Mucosa of stomach (tissue), 1 donor: ENCODE results near the gene EMD.

Source experiments
- H3K27me3 ChIP-seq: one replicate; pipeline ENCODE4 v1.7.0; 2013; ENCODE audit warnings: mild to moderate bottlenecking, low read length; ENCODE audit not compliant: control insufficient read depth, insufficient read depth
- H3K36me3 ChIP-seq: one replicate; pipeline ENCODE4 v1.7.0; 2013; ENCODE audit warnings: low read length; ENCODE audit not compliant: control insufficient read depth, insufficient read depth
- H3K4me1 ChIP-seq: one replicate; pipeline ENCODE4 v1.7.0; 2013; ENCODE audit warnings: mild to moderate bottlenecking, low read length; ENCODE audit not compliant: control insufficient read depth, insufficient read depth
- H3K4me3 ChIP-seq: one replicate; pipeline ENCODE4 v1.7.0; 2013; ENCODE audit warnings: low read length
- H3K9ac ChIP-seq: one replicate; pipeline ENCODE4 v1.7.0; 2013; ENCODE audit warnings: mild to moderate bottlenecking, low read length, moderate library complexity
- H3K9me3 ChIP-seq: one replicate; pipeline ENCODE4 v1.7.0; 2013; ENCODE audit warnings: mild to moderate bottlenecking, low read length, moderate library complexity; ENCODE audit not compliant: control insufficient read depth
- donor health status: Pancreatic carcinoma.

Gene EMD

DNA sequence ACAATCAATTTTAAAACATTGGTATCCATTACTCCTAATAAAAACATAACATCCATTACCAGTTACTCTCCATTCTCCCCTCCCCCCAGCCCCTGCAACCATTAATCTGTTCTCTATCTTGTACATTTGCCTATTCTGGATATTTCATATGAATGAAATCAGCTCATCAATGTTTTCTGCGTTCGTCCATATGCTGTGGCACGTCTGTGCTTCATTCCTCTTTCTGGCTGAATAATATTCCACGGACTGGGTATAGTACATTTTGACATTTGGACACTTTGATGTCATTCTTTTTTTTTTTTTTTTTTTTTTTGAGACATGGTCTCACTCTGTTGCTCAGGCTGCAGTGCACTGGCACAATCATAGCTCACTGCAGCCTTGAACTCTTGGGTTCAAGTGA lies 24.8 kb downstream of the EMD start:
- Histone ChIP-seq H3K9ac (no peak overlapping the region), H3K36me3 (peaks cover 10% of the 10 kb centered on the region), H3K4me1 (peaks cover 6% of the 10 kb centered on the region), H3K9me3 (no peaks in the 10 kb centered on the region), H3K4me3 (no peak overlapping the region), H3K27me3 (no peaks in the 10 kb centered on the region)

- H3K36me3 ChIP-seq = peaks cover 4% of the 10 kb centered on the region
- no peak overlapping the region for H3K9ac ChIP-seq
- H3K4me1 ChIP-seq = peaks cover 10% of the 10 kb centered on the region
- no peak overlapping the region for H3K4me3 ChIP-seq
- H3K27me3 ChIP-seq = no peaks in the 10 kb centered on the region
- H3K9me3 ChIP-seq = no peaks in the 10 kb centered on the region
Measured at GRCh38 chrX:154404625-154405192, 25.6 kb downstream of the EMD start.

- peak overlapping the region; percentile 80 for H3K9ac ChIP-seq
- H3K4me3 ChIP-seq = peak overlapping the region; percentile 25
Measured at GRCh38 chrX:154408659-154409221, 29.6 kb downstream of the EMD start.

GRCh38 chrX:154409222-154409871 lies 30.3 kb downstream of the EMD start, which contains the start of gene DNASE1L1:
Gene DNASE1L1, minus strand, starts transcription at chrX:154409254. Its CDS starts 3,686 bp downstream, at chrX:154405568.
- Histone ChIP-seq H3K9ac (peak within 1 kb of the TSS; percentile 80), H3K27me3 (no peaks in the 10 kb centered on the region), H3K9me3 (no peaks in the 10 kb centered on the region), H3K4me1 (peaks cover 17% of the 10 kb centered on the region), H3K36me3 (no peaks in the 10 kb centered on the region), H3K4me3 (peak within 1 kb of the TSS; percentile 25)

More at GRCh38 chrX:154408659-154409221, 29.6 kb downstream of the EMD start:
- Histone ChIP-seq H3K27me3 (no peaks in the 10 kb centered on the region), H3K9me3 (no peaks in the 10 kb centered on the region), H3K4me1 (peaks cover 17% of the 10 kb centered on the region), H3K36me3 (no peaks in the 10 kb centered on the region)

DNA sequence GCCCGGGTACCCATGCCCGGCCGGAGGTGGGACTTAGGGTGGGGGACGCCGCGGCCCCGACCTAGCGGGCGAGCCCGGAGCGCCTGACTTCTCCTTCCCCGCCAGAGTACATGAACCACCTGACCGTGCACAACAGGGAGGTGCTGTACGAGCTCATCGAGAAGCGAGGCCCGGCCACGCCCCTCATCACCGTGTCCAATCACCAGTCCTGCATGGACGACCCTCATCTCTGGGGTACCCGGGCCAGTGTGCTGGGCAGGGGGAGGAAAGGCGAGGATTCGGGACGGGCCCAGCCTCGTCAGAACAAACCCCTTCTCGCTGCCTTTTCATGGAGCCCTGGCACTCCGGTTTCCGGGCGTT lies 32.9 kb downstream of the EMD start:
- Histone ChIP-seq H3K36me3 (no peaks in the 10 kb centered on the region), H3K27me3 (no peaks in the 10 kb centered on the region), H3K4me1 (peaks cover 17% of the 10 kb centered on the region), H3K4me3 (peak overlapping the region; percentile 18), H3K9ac (peak overlapping the region; percentile 80), H3K9me3 (no peaks in the 10 kb centered on the region)

GRCh38 chrX:154412468-154412867 lies 33.4 kb downstream of the EMD start:
- Histone ChIP-seq H3K9me3 (no peaks in the 10 kb centered on the region), H3K27me3 (no peaks in the 10 kb centered on the region), H3K9ac (peak overlapping the region; percentile 80), H3K4me1 (peaks cover 17% of the 10 kb centered on the region), H3K36me3 (no peaks in the 10 kb centered on the region), H3K4me3 (peak overlapping the region; percentile 18)

DNA sequence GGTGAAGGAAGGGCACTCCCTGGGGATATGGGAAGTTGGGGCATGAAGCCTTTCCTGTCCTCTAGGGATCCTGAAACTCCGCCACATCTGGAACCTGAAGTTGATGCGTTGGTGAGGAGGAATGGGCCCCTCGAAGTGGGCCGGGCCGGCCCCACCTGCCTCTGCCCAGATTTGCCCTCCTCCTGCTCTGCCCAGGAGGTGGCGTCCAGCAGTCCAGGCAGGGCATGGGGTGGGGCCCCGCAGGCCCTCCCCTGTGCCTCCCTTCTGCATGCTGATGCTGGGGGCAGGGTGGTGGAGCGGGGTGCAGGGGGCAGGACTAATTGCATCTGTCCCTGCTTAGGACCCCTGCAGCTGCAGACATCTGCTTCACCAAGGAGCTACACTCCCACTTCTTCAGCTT lies 34.0 kb downstream of the EMD start:
- Histone ChIP-seq H3K36me3 (no peaks in the 10 kb centered on the region), H3K9me3 (no peaks in the 10 kb centered on the region), H3K9ac (peak overlapping the region; percentile 80), H3K4me3 (no peak overlapping the region), H3K4me1 (peaks cover 17% of the 10 kb centered on the region), H3K27me3 (no peaks in the 10 kb centered on the region)

DNA sequence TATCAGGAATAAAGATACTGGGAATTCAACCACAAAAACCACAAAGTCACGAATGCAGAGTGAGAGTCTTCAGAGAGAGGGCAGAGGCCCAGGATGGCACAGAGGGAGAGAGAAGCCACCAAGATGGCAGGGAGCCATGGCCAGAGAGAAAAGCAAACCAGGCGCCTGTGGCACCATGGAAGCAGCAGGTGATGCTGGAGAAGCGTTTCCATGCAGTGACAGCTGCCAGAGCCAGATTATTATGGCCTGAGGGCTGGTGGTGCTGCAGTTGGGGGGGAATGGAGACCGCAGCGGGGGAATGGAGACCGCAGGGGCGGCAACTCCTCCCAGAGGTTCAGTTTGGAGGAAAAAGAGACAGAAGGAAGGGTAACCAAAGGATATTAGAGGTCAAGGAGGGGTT lies 38.1 kb downstream of the EMD start:
- no peak overlapping the region for H3K9ac ChIP-seq
- no peaks in the 10 kb centered on the region for H3K27me3 ChIP-seq
- no peaks in the 10 kb centered on the region for H3K9me3 ChIP-seq
- H3K36me3 ChIP-seq = no peaks in the 10 kb centered on the region
- no peak overlapping the region for H3K4me3 ChIP-seq
- H3K4me1 ChIP-seq = peaks cover 10% of the 10 kb centered on the region

- no peaks in the 10 kb centered on the region for H3K9me3 ChIP-seq
- no peaks in the 10 kb centered on the region for H3K27me3 ChIP-seq
- no peaks in the 10 kb centered on the region for H3K4me1 ChIP-seq
- H3K36me3 ChIP-seq = no peaks in the 10 kb centered on the region
- H3K9ac ChIP-seq = no peak overlapping the region
- H3K4me3 ChIP-seq = no peak overlapping the region
Measured at GRCh38 chrX:154419189-154419588, 40.1 kb downstream of the EMD start.

DNA sequence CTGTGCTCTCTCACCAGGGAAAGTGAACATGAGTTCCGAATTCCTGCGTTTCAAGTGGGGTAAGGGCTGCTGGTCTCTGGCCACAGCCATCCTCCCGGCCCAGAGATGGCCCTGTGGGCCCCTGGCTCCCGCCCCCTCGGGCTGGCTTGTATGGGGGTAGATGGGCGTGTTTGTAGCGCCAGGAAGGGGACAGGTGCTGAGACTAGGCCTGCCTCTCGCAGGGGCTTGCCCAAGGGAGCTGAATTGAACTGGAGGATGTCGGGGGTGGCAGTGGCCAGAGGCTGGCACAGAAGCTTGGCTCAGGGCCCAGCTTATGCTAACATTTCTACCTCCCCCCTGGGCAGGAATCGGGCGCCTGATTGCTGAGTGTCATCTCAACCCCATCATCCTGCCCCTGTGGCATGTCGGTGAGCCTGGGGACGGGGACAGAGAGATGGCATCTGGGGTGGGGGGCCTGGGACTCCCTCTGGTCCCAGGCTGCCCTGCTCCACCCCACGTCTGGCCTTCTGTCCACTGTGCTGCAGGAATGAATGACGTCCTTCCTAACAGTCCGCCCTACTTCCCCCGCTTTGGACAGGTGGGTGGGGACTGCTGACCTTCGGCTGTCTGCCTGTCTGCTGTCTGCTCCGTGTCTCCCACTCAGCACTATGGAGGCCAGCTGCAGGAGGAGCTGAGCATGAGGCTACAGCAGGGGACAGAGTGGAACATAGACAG lies 40.8 kb downstream of the EMD start:
- H3K27me3 ChIP-seq = no peaks in the 10 kb centered on the region
- H3K36me3 ChIP-seq = no peaks in the 10 kb centered on the region
- H3K9ac ChIP-seq = no peak overlapping the region
- no peaks in the 10 kb centered on the region for H3K9me3 ChIP-seq
- no peaks in the 10 kb centered on the region for H3K4me1 ChIP-seq
- no peak overlapping the region for H3K4me3 ChIP-seq

GRCh38 chrX:154420402-154420756 lies 41.3 kb downstream of the EMD start:
- no peak overlapping the region for H3K4me3 ChIP-seq
- H3K9ac ChIP-seq = no peak overlapping the region
- no peaks in the 10 kb centered on the region for H3K36me3 ChIP-seq
- H3K27me3 ChIP-seq = no peaks in the 10 kb centered on the region
- no peaks in the 10 kb centered on the region for H3K9me3 ChIP-seq
- no peaks in the 10 kb centered on the region for H3K4me1 ChIP-seq
